SIG-M5 treated with dmso at 0.1 percent for 504 hours (cell line): ENCODE measurements around the gene STPG1.
A peak's percentile ranks its signal among the peaks of the same experiment; 100 is the strongest.

Experiments used
- DNase-seq: peaks from one replicate; lab custom pipeline; 2025; ENCODE audit not compliant: unreplicated experiment; lab: John Stamatoyannopoulos, UW

The STPG1 gene

GRCh38 chr1:24426744-24427544 is 13.4 kb upstream of the STPG1 start:
- no peak for DNase-seq

DNA sequence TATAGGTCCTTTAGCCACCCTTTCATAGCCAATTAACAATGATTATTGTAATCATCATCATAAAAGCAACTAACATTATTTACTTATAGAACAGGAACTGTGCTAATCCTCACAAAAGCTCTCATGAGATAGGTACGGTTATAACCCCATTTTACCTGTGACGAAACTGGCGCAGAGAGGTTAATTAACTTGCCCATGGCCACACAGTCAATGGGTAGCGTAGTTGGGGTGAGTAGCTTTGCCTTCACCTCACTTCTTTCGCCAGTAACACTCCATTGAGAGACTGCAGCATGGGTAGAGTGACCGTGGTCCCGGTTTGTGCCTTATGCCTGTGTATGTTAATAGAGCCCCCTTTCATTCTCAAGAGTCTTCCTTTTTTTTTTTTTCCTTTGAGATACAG is 12.3 kb upstream of the STPG1 start:
- no peak for DNase-seq

DNA sequence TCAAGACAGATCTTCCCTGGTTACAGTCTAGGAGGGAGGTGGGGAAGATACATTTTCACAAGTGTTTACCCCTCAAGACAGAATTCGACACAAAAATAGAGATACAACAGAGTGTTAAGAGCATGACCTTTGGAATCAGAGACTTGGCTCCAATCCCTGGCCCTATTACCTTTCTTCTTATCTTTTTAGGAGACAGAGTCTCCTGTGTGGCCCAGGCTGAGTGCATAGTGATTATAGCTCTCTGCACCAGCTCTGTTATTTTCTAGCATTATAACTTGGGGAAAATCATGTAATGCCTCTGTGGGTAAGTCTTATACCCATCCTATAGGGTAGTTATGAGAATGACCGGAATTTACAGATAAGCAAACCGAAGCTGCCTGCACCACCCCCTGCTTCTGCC is 11.9 kb upstream of the STPG1 start:
- DNase-seq, result no peak

GRCh38 chr1:24424990-24425389 is 11.4 kb upstream of the STPG1 start:
- DNase-seq, result no peak

DNA sequence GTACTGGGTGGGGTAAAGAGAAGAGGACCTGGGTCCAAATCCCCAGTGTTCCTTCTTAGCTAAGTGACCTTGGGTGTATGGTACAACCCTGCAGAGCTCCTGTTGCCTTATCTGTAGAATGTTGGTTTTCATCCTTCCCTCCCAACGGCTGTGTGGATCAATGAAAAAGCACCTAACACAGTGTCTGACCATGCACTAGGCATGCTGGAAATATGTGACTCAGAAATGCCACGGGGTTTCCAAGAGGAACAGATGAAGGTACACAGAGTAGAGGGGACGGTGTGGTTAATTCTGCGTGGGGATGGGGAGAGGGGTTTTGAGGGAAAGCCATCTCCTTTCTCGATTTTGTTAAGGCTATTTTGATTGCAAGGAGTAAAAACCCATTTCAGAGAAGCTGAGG is 10.6 kb upstream of the STPG1 start:
- DNase-seq, result no peak

DNA sequence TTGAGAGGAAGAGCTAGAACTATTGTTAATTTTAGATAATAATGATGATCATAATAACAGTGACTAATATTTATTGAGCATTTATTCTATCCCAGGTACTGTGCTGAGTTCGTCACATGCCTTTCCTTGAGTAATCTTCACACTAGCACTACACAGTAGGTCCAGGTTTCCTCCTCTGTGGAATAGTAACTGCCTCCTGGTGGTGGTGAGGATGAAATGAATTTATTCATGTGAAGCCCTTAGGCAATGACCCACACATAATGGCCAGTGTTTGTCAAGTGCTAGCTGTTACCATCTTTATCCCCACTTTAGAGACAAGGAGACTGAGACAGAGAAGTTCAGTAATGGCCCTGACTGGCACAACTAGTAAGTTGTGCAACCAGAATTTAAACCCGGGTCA is 7.9 kb upstream of the STPG1 start:
- DNase-seq, result no peak

- peak; percentile 81 for DNase-seq
Observed at GRCh38 chr1:24420547-24420946, 7.0 kb upstream of the STPG1 start.

DNA sequence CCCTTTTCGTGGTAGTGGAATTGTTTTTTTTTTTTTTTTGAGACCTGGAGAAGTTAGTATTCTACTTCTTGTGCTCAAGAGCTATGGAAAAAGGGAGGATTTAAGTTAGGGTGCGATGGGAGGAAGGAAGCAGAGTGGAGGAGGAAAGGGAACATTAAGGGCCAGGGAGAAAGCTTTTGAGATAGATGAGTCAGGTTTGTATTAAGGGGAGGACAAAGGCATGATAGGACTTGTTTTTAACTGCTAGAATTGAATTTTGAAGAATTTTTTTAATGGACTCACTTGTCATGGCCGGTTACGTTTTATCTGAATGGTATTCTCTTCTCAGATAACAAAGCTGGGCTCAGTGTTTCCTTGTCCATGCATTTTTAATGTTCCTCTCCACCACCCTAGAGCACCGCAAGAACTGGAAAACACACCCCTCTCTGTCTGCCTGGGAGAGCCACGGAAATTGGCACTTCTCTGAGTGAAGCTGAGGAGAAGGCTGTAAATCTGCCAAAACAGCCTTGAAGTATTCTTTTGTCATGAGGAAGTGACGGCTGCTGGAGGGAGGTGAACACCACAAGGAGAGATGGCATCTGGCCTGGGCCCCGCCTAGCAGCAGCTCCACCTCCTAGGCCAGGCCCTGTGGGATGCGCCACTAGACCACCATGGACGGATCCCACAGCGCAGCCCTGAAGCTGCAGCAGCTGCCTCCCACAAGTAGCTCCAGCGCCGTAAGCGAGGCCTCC is 5.5 kb upstream of the STPG1 start:
- DNase-seq, result peak; percentile 17

DNA sequence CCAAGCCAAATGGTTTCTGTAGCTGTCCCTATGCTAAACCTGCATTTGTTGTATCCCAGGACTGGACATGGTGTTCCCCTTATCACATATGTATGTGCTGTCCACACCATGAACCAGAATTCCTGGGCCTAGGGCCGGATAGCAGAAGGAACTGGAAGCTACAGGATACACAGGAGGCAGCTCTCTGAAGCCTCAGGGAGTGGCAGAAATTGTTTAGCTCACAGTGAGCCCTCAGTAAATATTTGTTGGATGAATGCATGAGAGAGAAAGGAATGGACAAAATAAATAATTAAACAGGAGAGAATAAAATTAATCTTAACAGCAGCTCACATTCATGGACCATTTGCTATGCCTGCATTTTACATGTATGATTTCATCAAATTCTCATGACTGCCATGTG is 4.1 kb upstream of the STPG1 start:
- DNase-seq, result no peak

- peak; percentile 22 for DNase-seq
Observed at GRCh38 chr1:24416666-24417391, 3.2 kb upstream of the STPG1 start.

GRCh38 chr1:24415910-24416665 is 2.5 kb upstream of the STPG1 start:
- no peak for DNase-seq

- DNase-seq, result peak; percentile 94
Observed at GRCh38 chr1:24415334-24415909, 1.8 kb upstream of the STPG1 start, which contains the start of gene NIPAL3. TSS of gene NIPAL3 (plus strand) at chr1:24415802. CDS start at chr1:24419548, 3,746 bp downstream.

- DNase-seq, result no peak
Observed at GRCh38 chr1:24414775-24415333, 1.3 kb upstream of the STPG1 start.

- DNase-seq, result no peak
Observed at GRCh38 chr1:24412408-24412807, 1.2 kb downstream of the STPG1 start.

- no peak for DNase-seq
Observed at GRCh38 chr1:24411963-24412362, 1.6 kb downstream of the STPG1 start.

DNA sequence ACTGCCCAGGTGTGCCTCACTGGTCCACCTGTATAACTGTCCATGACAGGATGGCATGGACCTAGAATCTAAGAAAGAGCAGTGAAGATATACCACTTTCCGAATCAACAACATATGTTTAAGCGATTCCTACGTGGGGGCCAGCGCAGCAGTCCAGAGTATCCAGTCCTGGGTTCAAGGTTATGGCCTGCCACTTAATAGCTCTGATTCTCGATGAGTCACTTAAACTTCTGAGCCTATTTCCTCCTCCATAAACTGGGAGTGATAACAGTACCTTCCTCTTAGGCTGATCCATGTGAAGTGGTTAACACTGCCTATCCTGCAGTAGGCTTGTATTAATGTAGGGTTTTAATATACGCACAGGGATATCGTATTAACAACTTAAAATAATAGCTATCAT is 2.8 kb downstream of the STPG1 start:
- no peak for DNase-seq

GRCh38 chr1:24409535-24409934 is 4.0 kb downstream of the STPG1 start:
- DNase-seq, result no peak

- no peak for DNase-seq
Observed at GRCh38 chr1:24406788-24407187, 6.8 kb downstream of the STPG1 start.

DNA sequence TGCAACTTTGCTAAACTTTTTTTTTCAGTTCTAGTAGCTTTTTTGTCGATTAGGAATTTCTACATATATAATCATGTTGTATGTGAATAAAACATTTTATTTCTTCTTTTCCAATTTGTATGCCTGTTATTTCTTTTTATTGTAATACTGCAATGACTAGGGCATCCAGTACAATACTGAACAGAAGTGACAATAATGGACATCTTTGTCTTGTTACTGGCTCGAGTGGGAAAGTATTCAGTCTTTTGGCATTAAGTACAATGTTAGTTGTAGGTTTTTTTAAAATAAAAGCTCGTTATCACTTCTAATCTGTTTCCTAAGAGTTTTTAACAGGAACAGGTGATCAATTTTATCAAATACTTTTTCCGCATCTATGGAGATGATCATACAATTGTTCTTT is 9.8 kb downstream of the STPG1 start:
- DNase-seq, result no peak

DNA sequence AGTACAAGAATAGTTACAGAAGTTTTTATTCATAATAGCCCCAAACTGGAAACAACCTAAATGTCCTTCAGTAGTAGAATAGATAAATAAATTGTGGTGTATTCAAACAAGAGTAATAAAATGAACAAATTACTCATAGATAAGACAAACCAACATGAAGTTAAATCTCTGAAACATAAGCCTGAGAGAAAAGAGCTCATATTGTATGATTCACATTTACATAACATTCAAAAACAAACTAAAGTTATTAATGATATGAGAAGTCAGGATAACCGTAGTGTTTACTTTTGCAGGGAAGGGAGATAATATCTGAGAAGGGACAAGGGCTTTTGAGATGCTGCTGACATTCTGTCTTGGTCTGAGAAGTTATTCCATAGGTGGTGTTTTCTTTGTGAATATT is 13.5 kb downstream of the STPG1 start:
- no peak for DNase-seq
